Measurements from ENCODE around the gene TAS2R41. TPM values are rescaled to one million over a fixed set of nuclear protein-coding genes. Genes with fewer than 3 reads are reported as not detected.
"Not testable (repeated sequence)": the region's sequence is repeated elsewhere in the genome, so short reads cannot be mapped to it uniquely, and the experiment has no call there.

Gene TAS2R41
- total and polyA plus RNA-seq, 11 donors: not detected

DNA sequence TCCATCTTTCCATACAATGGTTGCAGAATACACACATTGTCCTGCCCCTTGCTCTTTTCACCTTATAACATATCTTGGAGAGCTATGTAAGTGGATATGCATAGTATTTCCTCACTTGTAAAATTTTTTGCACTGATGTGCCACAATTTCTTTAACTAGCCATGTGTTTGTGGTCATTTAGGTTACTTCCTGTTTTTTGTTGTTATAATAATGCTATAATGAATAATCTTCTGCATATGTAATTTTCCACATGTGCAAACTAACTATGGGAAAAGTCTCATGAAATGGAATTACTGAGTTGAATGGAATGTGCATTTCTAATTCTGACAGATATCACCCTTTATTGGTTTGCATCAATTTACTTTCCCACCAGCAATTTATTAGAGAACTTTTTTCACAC is 2.8 kb downstream of the TAS2R41 start:
- Histone ChIP-seq H3K27me3 (no peaks in the 10 kb centered on the region), H3K4me1 (peaks cover 0 to 14% (median 0%) of the 10 kb centered on the region in 12 donors), H3K36me3 (no peaks in the 10 kb centered on the region), H3K4me3 (no peak overlapping the region), H3K27ac (no peak overlapping the region), H3K9me3 (no peaks in the 10 kb centered on the region)
- DNase-seq: no peak
- no peak for ATAC-seq
- intact Hi-C loops (cut with DNase I): loop anchor here in 1 of 10 donors (1.0 kb wide), 1 partner anchor 10 kb away; no protein-coding TSS in a partner anchor
- TF ChIP-seq, protein P1, sequence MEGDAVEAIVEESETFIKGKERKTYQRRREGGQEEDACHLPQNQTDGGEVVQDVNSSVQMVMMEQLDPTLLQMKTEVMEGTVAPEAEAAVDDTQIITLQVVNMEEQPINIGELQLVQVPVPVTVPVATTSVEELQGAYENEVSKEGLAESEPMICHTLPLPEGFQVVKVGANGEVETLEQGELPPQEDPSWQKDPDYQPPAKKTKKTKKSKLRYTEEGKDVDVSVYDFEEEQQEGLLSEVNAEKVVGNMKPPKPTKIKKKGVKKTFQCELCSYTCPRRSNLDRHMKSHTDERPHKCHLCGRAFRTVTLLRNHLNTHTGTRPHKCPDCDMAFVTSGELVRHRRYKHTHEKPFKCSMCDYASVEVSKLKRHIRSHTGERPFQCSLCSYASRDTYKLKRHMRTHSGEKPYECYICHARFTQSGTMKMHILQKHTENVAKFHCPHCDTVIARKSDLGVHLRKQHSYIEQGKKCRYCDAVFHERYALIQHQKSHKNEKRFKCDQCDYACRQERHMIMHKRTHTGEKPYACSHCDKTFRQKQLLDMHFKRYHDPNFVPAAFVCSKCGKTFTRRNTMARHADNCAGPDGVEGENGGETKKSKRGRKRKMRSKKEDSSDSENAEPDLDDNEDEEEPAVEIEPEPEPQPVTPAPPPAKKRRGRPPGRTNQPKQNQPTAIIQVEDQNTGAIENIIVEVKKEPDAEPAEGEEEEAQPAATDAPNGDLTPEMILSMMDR (IDR thresholded peaks at IDR 0.05): no peak
- TF ChIP-seq POLR2A (IDR thresholded peaks at IDR 0.05): no peak

DNA sequence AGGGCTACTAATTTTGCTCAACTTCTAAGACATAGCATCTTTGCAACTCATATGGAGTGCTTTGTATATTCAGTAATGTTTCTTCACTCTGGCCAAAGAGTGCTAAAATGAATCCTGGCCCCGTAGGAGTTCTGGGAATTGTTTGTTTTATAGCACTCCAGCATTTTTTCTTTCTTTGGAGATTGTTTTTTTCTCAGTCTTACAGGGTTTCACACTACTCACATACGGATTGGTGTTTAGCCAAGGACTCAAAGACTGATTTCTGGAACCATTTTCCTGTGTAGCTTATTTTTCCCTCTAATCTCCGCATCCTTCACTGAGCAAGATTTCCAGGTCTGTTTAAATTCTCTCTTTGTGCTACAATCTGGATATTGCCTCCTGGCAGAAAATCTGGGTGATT is 6.4 kb downstream of the TAS2R41 start:
- Histone ChIP-seq H3K9me3 (no peaks in the 10 kb centered on the region), H3K4me1 (peaks cover 0 to 39% (median 2%) of the 10 kb centered on the region in 12 donors), H3K36me3 (no peaks in the 10 kb centered on the region), H3K4me3 (no peak overlapping the region), H3K27ac (peak overlapping the region in 4 of 12 donors; percentile 7 to 89 (median 28)), H3K27me3 (no peaks in the 10 kb centered on the region)
- intact Hi-C loops (cut with DNase I): no loop called here
- TF ChIP-seq POLR2A (IDR thresholded peaks at IDR 0.05): no peak
- TF ChIP-seq, protein P1 (IDR thresholded peaks at IDR 0.05): no peak
- DNase-seq (no peak), ATAC-seq (no peak)
- 62 to 77% (median 70%) methylated on average over 3 of the region's 3 CpGs for WGBS, 4 donors

DNA sequence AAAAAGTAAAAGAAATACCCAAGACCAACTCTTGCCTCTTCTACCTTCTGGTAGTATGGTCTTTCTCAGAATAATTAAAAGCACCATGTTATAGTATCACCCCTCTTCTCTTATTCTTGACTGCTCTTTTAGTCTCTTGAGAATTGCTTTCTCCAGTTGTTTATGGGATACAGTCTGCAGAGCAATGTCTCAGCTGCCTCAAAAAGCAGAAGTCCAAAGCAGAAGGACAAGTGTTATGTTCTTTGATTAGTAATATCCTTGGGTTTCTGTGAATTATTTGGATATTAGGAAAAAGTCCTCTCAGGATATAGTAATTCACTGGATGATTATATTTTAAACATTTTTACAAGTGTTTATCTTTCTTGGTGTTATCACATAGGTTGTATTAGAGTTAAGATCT is 7.4 kb downstream of the TAS2R41 start:
- H3K9me3 ChIP-seq: no peaks in the 10 kb centered on the region
- TF ChIP-seq, protein P1 (IDR thresholded peaks at IDR 0.05): no peak
- no peak for TF ChIP-seq POLR2A (IDR thresholded peaks at IDR 0.05)
- peaks cover 0 to 39% (median 2%) of the 10 kb centered on the region in 12 donors for H3K4me1 ChIP-seq
- H3K27me3 ChIP-seq: no peaks in the 10 kb centered on the region
- DNase-seq (no peak), ATAC-seq (no peak)
- intact Hi-C loops (cut with DNase I): no loop called here
- no peak overlapping the region for H3K4me3 ChIP-seq
- H3K36me3 ChIP-seq: no peaks in the 10 kb centered on the region
- H3K27ac ChIP-seq: peak overlapping the region in 1 of 12 donors; percentile 89

DNA sequence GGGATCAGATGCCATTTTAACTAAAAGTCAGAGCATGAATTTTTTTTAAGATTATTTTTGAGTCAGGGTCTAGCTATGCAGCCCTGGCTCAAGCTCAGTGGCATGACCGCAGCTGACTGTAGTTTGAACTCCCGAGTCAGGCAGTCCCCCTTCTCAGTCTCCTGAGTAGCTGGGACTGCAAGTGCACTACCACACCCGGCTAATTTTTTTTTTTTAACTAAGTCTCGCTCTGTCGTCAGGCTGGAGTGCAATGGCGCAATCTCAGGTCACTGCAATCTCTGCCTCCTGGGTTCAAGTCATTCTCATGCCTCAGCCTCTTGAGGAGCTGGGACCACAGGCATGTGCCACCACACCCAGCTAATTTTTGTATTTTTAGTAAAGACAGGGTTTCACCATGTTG is 7.8 kb downstream of the TAS2R41 start:
- peaks cover 0 to 39% (median 2%) of the 10 kb centered on the region in 12 donors for H3K4me1 ChIP-seq
- peak overlapping the region in 1 of 12 donors; percentile 89 for H3K27ac ChIP-seq
- DNase-seq (no peak), ATAC-seq (no peak)
- TF ChIP-seq POLR2A (IDR thresholded peaks at IDR 0.05): no peak
- TF ChIP-seq, protein P1 (IDR thresholded peaks at IDR 0.05): no peak
- H3K4me3 ChIP-seq: no peak overlapping the region
- no peaks in the 10 kb centered on the region for H3K9me3 ChIP-seq
- H3K27me3 ChIP-seq: no peaks in the 10 kb centered on the region
- WGBS, 4 donors: 84 to 88% (median 86%) methylated on average over 6 of the region's 6 CpGs
- H3K36me3 ChIP-seq: no peaks in the 10 kb centered on the region
- intact Hi-C loops (cut with DNase I): no loop called here

DNA sequence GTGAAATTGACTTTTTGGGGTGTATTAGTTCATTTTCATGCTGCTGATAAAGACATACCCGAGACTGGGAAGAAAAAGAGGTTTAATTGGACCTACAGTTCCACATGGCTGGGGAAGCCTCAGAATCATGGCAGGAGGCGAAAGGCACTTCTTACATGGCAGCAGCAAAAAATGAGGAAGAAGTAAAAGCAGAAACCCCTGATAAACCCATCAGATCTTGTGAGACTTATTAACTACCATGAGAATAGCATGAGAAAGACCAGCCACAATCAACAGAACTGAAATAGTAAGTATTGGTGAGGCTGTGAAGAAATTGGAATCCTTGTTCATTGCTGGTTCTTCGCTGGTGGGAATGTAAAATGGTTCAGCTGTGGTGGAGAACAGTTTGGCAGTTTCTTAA is 8.6 kb downstream of the TAS2R41 start:
- ATAC-seq; H3K27me3 ChIP-seq; intact Hi-C loops (cut with DNase I); H3K9me3 ChIP-seq; H3K4me3 ChIP-seq; DNase-seq; H3K36me3 ChIP-seq: not testable (repeated sequence)
- Histone ChIP-seq H3K4me1 (peaks cover 0 to 44% (median 3%) of the 10 kb centered on the region in 12 donors), H3K27ac (peak overlapping the region in 1 of 12 donors; percentile 89)
- 88 to 95% (median 90%) methylated on average over 3 of the region's 3 CpGs for WGBS, 4 donors

Measured in heart left ventricle (tissue), 16 donors.